Pancreas (tissue), 10 donors: Measurements from ENCODE around the gene EDIL3. TPM values are rescaled to one million over a fixed set of nuclear protein-coding genes. Genes with fewer than 3 reads are reported as not detected.
"Not testable (repeated sequence)": the region's sequence is repeated elsewhere in the genome, so short reads cannot be mapped to it uniquely, and the experiment has no call there.

Experiments
- ATAC-seq, 4 donors: fragments of 200-7000 bp; cut with Tn5 transposase; one replicate each; pipeline versions ENCODE4 v1.8.0 to v1.9.1; 2020; ENCODE audit warnings: mild to moderate bottlenecking in 4 of 4, moderate library complexity in 4 of 4
- DNase-seq, 6 donors: peaks; one replicate each; pipeline ENCODE4 v3.0.0-alpha.2; 2020
- FAIRE-seq: peaks from 2 replicates; lab custom pipeline; 2012; peaks lifted over from hg19 to GRCh38; lab: Jason Lieb, UNC
- H3K27ac ChIP-seq, 4 donors: fragments of 200-600 bp; sonication (generic); 1 replicate in 3 of 4; 2 replicates in 1 of 4; pipeline versions ENCODE4 v1.5.0 to v1.8.0; 2020
- H3K27me3 ChIP-seq, 4 donors: fragments of 200-600 bp; one replicate each; pipeline ENCODE4 v1.8.0; 2021
- H3K36me3 ChIP-seq, 3 donors: fragments of 200-600 bp; sonication (generic) in 1 of 3; one replicate each; pipeline versions ENCODE4 v1.5.0 to v1.8.0; 2020 to 2021
- H3K4me1 ChIP-seq, 3 donors: fragments of 200-600 bp; one replicate each; pipeline ENCODE4 v1.8.0; 2021
- H3K4me3 ChIP-seq, 4 donors: fragments of 200-600 bp; sonication (generic) in 2 of 4; one replicate each; pipeline versions ENCODE4 v1.5.0 to v1.8.0; 2020 to 2021
- H3K9me3 ChIP-seq, 4 donors: fragments of 200-600 bp; one replicate each; pipeline ENCODE4 v1.8.0; 2021
- WGBS, 2 donors: extraction: QIAGEN DNeasy Blood & Tissue Kit; methylation state at CpG; one replicate each; pipeline ENCODE4 v1.1.7; 2013; 5-methylcytosine and 5-hydroxymethylcytosine counted together
- intact Hi-C, 3 donors: fragments of 100-400 bp; cut with DNase I; formaldehyde crosslinking; loops; one replicate each; pipeline versions ENCODE4 v1.11.1 to v1.14.2; 2022
- polyA plus RNA-seq, 2 donors: library from polyadenylated mRNA; stranded (reverse); fragments of 200-250 nt; gene quantifications; one replicate each; pipeline ENCODE4 v1.2.3, GENCODE V29; 2013
- total RNA-seq, 6 donors: library from RNA; stranded (reverse); fragmentation: NEBNext Ultra II Directional in 4 of 6; extraction: Animal tissue kit (Norgen Biotek cat#: 25700) in 4 of 6; gene quantifications; one replicate each; pipeline versions ENCODE4 v1.2.1 to v1.2.4, GENCODE V29; 2021 to 2023
- TF ChIP-seq, protein P1 (sequence below), 4 donors: fragments of 200-600 bp; sonication (generic) in 3 of 4; IDR thresholded peaks; one replicate each; pipeline versions ENCODE4 v1.5.0 to v1.8.0; 2021; ENCODE audit warnings: antibody characterized with exemption in 4 of 4
- donor health status: healthy with polysubstance abuse.
- donor health status: DM: no; HTN: no; CAD: no; lungs with moderate emphysema.
- donor health status: DM: no; HTN: no; CAD: no.
- donor health status: control.
- donor health status: control.
- donor health status: Bipolar disorder and iron deficiency.
- donor health status: DM: yes; HTN: yes; CAD: no.
- donor health status: DM: no; HTN: no; CAD: no.
- donor health status: DM: no; HTN: no; CAD: no.
- donor health status: DM: yes; HTN: yes; CAD: no.

Gene EDIL3
- total and polyA plus RNA-seq, 8 donors: 0.63 to 9.7 (median 1.7) TPM

DNA sequence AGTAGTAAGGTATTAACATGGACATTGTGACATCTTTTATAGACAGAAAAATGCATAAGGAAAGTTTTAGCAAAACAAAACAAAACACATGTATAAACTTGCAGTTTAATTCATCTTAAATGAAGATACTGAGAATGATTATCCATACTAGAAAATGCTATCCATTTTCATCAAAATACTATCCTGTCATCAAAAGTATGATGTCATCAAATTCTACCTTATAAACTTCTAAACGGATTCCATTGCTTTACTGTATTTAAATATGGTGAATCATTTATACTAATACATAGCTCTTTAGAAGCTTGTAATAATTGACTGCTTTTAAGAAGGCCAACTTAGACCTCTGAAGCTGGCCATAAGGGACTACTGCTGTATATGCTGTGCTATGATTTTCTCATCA is 221.0 kb downstream of the EDIL3 start:
- ATAC-seq (no peak), DNase-seq (no peak), FAIRE-seq (no peak)
- no peaks in the 10 kb centered on the region for H3K27me3 ChIP-seq
- no peak overlapping the region for H3K4me3 ChIP-seq
- intact Hi-C loops: no loop called here
- no peaks in the 10 kb centered on the region for H3K4me1 ChIP-seq
- TF ChIP-seq, protein P1, sequence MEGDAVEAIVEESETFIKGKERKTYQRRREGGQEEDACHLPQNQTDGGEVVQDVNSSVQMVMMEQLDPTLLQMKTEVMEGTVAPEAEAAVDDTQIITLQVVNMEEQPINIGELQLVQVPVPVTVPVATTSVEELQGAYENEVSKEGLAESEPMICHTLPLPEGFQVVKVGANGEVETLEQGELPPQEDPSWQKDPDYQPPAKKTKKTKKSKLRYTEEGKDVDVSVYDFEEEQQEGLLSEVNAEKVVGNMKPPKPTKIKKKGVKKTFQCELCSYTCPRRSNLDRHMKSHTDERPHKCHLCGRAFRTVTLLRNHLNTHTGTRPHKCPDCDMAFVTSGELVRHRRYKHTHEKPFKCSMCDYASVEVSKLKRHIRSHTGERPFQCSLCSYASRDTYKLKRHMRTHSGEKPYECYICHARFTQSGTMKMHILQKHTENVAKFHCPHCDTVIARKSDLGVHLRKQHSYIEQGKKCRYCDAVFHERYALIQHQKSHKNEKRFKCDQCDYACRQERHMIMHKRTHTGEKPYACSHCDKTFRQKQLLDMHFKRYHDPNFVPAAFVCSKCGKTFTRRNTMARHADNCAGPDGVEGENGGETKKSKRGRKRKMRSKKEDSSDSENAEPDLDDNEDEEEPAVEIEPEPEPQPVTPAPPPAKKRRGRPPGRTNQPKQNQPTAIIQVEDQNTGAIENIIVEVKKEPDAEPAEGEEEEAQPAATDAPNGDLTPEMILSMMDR (IDR thresholded peaks at IDR 0.05): no peak
- no peak overlapping the region for H3K27ac ChIP-seq
- peaks cover 0 to 4% (median 0%) of the 10 kb centered on the region in 4 donors for H3K9me3 ChIP-seq
- WGBS, 2 donors: 42 to 73% methylated on average over 1 of the region's 1 CpG
- no peaks in the 10 kb centered on the region for H3K36me3 ChIP-seq

DNA sequence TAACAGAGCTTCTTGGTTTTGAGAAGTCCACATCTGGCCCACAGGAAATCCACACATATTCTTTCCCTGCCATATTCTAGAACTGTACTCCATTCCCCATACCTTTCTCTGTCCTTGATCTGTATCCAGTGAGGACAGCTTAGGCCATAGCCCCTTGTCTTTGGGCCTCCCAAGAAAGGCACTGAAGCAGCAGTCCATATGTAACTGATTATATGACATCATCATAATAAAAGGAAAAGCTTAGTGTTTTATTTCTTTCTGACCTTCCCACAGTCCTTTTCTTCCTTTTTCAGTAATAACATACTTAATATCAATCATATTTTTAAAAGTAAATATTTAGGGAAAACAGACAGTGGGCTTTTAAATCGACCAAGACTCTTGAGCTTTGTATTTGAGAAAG is 222.0 kb downstream of the EDIL3 start:
- intact Hi-C loops: no loop called here
- DNase-seq (no peak), FAIRE-seq (no peak), ATAC-seq (no peak)
- WGBS, 2 donors: 34 to 45% methylated on average over 1 of the region's 1 CpG
- Histone ChIP-seq H3K4me1 (no peaks in the 10 kb centered on the region), H3K9me3 (peaks cover 0 to 4% (median 0%) of the 10 kb centered on the region in 4 donors), H3K27ac (no peak overlapping the region), H3K4me3 (no peak overlapping the region), H3K27me3 (no peaks in the 10 kb centered on the region), H3K36me3 (no peaks in the 10 kb centered on the region)
- TF ChIP-seq, protein P1 (IDR thresholded peaks at IDR 0.05): no peak

DNA sequence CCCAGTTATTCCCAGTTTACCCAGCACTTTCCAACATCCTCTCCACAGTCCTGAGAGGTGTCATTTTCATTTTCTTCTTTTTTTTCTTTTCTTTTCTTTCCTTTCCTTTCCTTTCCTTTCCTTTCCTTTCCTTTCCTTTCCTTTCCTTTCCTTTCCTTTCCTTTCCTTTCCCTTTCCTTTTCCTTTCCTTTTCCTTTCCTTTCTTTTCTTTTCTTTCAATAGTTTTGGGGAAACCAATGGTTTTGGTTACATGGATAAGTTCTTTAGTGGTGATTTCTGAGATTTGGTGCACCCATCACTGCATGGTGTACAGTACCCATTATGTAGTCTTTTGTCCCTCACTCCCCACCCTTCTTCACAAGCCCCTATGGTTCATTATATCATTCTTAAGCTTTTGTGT is 224.0 kb downstream of the EDIL3 start:
- H3K27me3 ChIP-seq, H3K9me3 ChIP-seq, H3K36me3 ChIP-seq, FAIRE-seq, H3K4me1 ChIP-seq, H3K27ac ChIP-seq, H3K4me3 ChIP-seq, DNase-seq, ATAC-seq, intact Hi-C loops: not testable (repeated sequence)

DNA sequence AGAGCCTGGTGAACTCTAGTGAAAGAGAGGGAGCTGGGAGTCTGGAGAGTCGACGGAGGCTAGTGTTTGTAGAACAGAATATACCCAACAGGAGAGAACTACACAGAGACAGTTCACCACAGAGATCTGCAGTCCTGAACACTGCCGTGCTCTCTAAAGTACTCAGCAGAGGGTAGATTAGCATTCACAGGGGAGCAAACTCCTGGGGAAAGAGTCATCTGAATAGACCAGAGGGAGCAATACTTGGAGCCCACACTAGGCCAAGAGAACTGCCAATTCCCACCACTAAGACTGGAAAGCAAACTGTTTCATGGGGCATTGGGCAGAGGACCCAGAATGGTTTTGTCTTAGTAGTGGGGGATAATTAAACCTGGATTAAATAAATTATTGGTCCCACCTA is 235.6 kb downstream of the EDIL3 start:
- TF ChIP-seq, protein P1 (IDR thresholded peaks at IDR 0.05): no peak
- no peaks in the 10 kb centered on the region for H3K9me3 ChIP-seq
- no peak overlapping the region for H3K4me3 ChIP-seq
- no peaks in the 10 kb centered on the region for H3K27me3 ChIP-seq
- H3K4me1 ChIP-seq: no peaks in the 10 kb centered on the region
- 67 to 68% methylated on average over 3 of the region's 3 CpGs for WGBS, 2 donors
- no peak for DNase-seq
- no peaks in the 10 kb centered on the region for H3K36me3 ChIP-seq
- H3K27ac ChIP-seq: no peak overlapping the region
- no peak for ATAC-seq
- FAIRE-seq: no peak
- intact Hi-C loops: no loop called here

DNA sequence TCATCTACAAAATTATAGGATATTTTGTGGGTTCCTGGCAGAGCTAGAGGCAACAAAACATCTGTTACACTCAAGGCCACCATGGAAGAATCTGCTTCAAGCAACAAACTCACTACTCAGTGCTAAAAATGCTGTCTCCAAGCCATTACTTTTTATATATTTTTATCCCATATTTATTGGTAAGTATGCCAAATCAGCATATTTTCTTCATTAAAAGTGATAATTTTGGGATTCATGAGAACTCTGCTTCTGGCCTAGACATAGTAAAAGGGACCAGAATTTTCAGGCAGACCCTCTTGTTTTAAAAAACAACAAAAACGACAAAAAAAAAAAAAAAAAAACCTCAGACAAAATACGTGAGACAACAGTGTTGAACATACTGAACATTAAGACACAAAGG is 236.0 kb downstream of the EDIL3 start:
- intact Hi-C loops: no loop called here

More for the DNA sequence above, 236.0 kb downstream of the EDIL3 start:
- Histone ChIP-seq H3K4me3 (no peak overlapping the region), H3K36me3 (no peaks in the 10 kb centered on the region), H3K27me3 (no peaks in the 10 kb centered on the region), H3K27ac (no peak overlapping the region), H3K4me1 (no peaks in the 10 kb centered on the region), H3K9me3 (no peaks in the 10 kb centered on the region)
- DNase-seq: no peak
- TF ChIP-seq, protein P1 (IDR thresholded peaks at IDR 0.05): no peak
- no peak for ATAC-seq
- WGBS, 2 donors: 43 to 46% methylated on average over 2 of the region's 2 CpGs
- no peak for FAIRE-seq
